T47D (cell line): ENCODE measurements around the gene EHD3.

Experiments used
- DNase-seq, 2 experiments: peaks; one replicate each; pipeline versions ENCODE4 v3.0.0 to v3.0.0-alpha.2; 2011 to 2012; ENCODE audit warnings: low read depth in 1 of 2, low spot score in 1 of 2
- JUND ChIP-seq: IDR thresholded peaks from 2 replicates; pipeline ENCODE4 v1.6.1; 2012; ENCODE audit warnings: low read depth
- in situ Hi-C: cut with HindIII; loops from 2 replicates; pipeline ENCODE4 v1.10.0; 2016; ENCODE audit warnings: low sequenced_read_pairs, low pct_unique_long_range_greater_than_20kb

Gene EHD3

DNA sequence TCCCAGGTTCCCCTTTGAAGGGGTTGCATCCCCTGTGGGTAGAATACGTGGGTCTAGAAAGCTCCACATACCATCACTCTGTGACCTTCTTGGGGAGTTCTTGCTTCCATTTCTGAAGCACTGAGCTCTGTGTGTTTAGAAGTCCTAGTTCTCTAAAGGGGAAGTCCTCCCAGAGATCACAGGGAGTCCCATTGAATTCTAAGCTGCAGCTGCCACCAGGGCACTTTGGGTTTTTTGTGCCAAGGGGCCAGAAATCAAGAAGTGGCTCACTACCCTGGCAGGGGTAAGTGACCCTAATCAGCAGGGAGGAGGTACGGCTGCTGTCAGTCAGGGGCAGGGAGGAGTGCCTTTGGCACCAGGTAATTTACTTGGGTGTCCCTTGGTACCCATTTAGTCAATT lies 70.9 kb downstream of the EHD3 start:
- DNase-seq, result no peak
- in situ Hi-C loops, result no loop called here
- no peak for TF ChIP-seq JUND

DNA sequence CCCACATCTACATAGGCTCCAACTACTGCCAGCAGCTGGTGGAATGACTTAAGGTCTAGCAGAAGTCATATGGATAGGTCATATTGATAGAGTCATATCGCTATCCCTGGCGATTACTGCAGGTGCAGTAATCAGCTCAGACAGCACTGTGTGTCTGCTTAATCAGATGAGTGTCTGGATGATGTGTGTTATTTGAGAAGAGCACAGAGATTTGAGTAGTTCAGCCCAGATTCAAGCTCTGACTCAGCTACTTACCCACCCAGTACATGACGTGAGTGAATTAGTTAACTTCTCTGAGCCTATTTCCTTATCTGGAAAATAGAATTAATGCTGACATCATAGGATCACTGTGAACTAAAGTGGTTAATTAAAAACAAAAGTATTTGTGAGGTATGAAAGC lies 78.9 kb downstream of the EHD3 start:
- no peak for DNase-seq
- no peak for TF ChIP-seq JUND
- in situ Hi-C loops, result no loop called here

DNA sequence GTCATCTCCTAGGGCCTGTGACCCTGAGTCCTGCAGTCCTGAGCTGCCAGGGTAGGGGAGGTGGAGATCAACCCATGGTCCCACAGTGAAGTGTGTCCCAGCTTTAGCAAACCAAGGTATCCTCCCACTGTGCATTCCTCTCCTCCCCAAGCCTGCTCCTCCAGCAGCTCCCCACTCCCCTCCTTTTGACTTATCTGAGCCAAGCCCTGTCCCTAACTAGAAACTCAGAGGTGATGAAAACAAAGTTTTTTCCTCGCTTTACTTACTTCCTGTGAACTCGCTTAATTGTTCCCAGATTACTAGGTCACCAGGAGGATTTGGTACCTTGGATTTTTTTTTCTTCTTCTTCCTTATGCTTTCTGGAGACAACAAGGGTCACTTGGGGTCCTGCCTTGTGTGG lies 80.8 kb downstream of the EHD3 start:
- in situ Hi-C loops, result no loop called here
- TF ChIP-seq JUND, result no peak
- no peak for DNase-seq

DNA sequence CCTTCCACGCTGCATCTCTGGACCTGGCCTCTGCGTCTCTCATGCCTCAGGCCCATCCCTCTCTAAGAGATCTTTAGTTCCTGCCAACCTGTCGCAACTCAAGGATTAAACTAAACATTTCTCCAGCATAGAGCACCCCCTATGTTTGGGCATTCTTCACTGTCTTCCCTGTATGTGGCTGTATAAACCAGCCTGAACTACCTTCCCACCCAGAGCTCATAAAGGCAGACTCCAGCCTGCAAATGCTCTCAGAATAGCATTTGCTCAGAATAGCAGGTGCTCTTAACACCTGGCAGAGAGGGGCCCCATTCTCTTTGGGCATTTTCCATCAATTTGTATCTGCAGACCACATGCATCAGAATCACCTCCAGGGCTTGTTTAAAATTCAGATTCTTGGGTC lies 83.4 kb downstream of the EHD3 start:
- DNase-seq, result no peak
- no peak for TF ChIP-seq JUND
- in situ Hi-C loops, result no loop called here

GRCh38 chr2:31318361-31319336 lies 84.7 kb downstream of the EHD3 start:
- in situ Hi-C loops, result no loop called here
- no peak for TF ChIP-seq JUND
- DNase-seq, result no peak
